Esophagus squamous epithelium (tissue), 5 donors: ENCODE results near the gene MEF2C. TPM values are rescaled to one million over a fixed set of nuclear protein-coding genes. Genes with fewer than 3 reads are reported as not detected.

Experiments
- DNase-seq: peaks from one replicate; lab custom pipeline; 2025; lab: John Stamatoyannopoulos, UW
- H3K27ac ChIP-seq, 4 donors: fragments of 200-600 bp; sonication (generic); one replicate each; pipeline ENCODE4 v1.5.1; 2016 to 2019; ENCODE audit warnings: mild to moderate bottlenecking in 1 of 4
- H3K27me3 ChIP-seq, 4 donors: fragments of 200-600 bp; sonication (generic); 1 replicate in 3 of 4; 2 replicates in 1 of 4; pipeline versions ENCODE4 v1.5.1 to v1.6.0; 2017 to 2021; ENCODE audit warnings: antibody characterized with exemption in 1 of 4
- H3K36me3 ChIP-seq, 3 donors: fragments of 200-600 bp; sonication (generic); one replicate each; pipeline ENCODE4 v1.5.1; 2016 to 2019
- H3K4me1 ChIP-seq, 3 donors: fragments of 200-600 bp; sonication (generic); one replicate each; pipeline ENCODE4 v1.5.1; 2017 to 2019
- H3K4me3 ChIP-seq, 4 donors: fragments of 200-600 bp; sonication (generic); 1 replicate in 3 of 4; 2 replicates in 1 of 4; pipeline ENCODE4 v1.5.1; 2016 to 2019; ENCODE audit warnings: mild to moderate bottlenecking in 2 of 4, moderate library complexity in 1 of 4
- H3K9me3 ChIP-seq, 3 donors: fragments of 200-600 bp; sonication (generic); one replicate each; pipeline ENCODE4 v1.5.1; 2016 to 2019
- POLR2A ChIP-seq, 4 donors: fragments of 450-650 bp; IDR thresholded peaks; one replicate each; pipeline ENCODE4 v1.6.1; 2017; ENCODE audit warnings: antibody characterized with exemption in 4 of 4, mild to moderate bottlenecking in 4 of 4, moderate library complexity in 3 of 4
- WGBS, 2 donors: methylation state at CpG; one replicate each; pipeline ENCODE4 v1.1.5; 2018; 5-methylcytosine and 5-hydroxymethylcytosine counted together
- intact Hi-C: fragments of 100-400 bp; cut with DNase I; formaldehyde crosslinking; loops from one replicate; pipeline ENCODE4 v1.15.0; 2022
- total RNA-seq, 4 donors: library from RNA; depleted of rRNA; stranded (reverse); fragments of >200 nt; gene quantifications; one replicate each; pipeline ENCODE4 v1.1.0, GENCODE V29; 2016
- TF ChIP-seq, protein P1 (sequence below), 6 experiments: fragments of 450-650 bp in 4 of 6; fragments of 200-600 bp in 2 of 6; sonication (generic) in 2 of 6; IDR thresholded peaks; one replicate each; pipeline ENCODE4 v1.5.1; 2016 to 2019; ENCODE audit warnings: antibody characterized with exemption in 6 of 6, mild to moderate bottlenecking in 4 of 6, moderate library complexity in 4 of 6
- donor health status: DM: yes; HTN: yes; CAD: no.

Gene MEF2C
- total RNA-seq, 4 donors from 2014 or later = 3.1 to 17.5 (median 9.9) TPM

DNA sequence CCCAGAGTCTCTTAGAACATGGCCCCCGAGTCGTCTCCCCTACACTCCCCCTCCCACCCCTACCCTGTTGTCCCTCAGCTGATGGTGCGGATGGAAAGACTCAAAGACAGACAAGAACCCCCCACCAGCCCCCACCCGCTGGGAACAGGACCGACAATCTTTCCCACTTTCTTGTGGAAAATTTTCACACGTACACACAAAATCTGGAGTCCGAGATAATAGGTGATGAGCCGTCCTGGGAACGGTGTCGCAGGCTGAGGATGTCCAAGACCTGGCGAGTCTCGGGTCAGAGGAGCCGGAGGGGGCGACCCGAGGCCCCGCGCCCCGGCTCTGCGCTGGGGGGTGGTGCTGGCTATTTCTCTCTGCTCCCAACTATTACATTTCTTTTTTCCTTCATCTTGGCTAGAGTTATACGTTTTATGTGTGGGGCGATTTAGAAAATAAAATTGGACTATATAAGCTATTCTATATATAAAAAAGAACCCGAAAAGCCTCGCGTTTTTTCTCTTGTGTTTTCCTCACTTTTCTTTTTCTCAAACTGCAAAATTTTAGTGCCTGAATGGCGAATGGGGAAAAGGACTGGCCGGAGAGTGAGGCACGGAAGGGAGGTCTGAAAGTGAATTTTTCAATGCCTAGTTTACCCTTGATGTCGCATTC lies 188.8 kb downstream of the MEF2C start:
- H3K27me3 ChIP-seq = peaks cover 19 to 100% (median 61%) of the 10 kb centered on the region in 4 donors
- TF ChIP-seq, protein P1, sequence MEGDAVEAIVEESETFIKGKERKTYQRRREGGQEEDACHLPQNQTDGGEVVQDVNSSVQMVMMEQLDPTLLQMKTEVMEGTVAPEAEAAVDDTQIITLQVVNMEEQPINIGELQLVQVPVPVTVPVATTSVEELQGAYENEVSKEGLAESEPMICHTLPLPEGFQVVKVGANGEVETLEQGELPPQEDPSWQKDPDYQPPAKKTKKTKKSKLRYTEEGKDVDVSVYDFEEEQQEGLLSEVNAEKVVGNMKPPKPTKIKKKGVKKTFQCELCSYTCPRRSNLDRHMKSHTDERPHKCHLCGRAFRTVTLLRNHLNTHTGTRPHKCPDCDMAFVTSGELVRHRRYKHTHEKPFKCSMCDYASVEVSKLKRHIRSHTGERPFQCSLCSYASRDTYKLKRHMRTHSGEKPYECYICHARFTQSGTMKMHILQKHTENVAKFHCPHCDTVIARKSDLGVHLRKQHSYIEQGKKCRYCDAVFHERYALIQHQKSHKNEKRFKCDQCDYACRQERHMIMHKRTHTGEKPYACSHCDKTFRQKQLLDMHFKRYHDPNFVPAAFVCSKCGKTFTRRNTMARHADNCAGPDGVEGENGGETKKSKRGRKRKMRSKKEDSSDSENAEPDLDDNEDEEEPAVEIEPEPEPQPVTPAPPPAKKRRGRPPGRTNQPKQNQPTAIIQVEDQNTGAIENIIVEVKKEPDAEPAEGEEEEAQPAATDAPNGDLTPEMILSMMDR (IDR thresholded peaks at IDR 0.05) = no peak
- no peak for TF ChIP-seq POLR2A (IDR thresholded peaks at IDR 0.05)
- no peaks in the 10 kb centered on the region for H3K36me3 ChIP-seq
- intact Hi-C loops = no loop called here
- H3K4me3 ChIP-seq = no peak overlapping the region
- no peak overlapping the region for H3K27ac ChIP-seq
- H3K9me3 ChIP-seq = no peaks in the 10 kb centered on the region
- no peak for DNase-seq
- 10 to 24% methylated on average over 20 to 25 of the region's 28 CpGs for WGBS, 2 donors
- H3K4me1 ChIP-seq = peaks cover 7 to 40% (median 29%) of the 10 kb centered on the region in 3 donors

DNA sequence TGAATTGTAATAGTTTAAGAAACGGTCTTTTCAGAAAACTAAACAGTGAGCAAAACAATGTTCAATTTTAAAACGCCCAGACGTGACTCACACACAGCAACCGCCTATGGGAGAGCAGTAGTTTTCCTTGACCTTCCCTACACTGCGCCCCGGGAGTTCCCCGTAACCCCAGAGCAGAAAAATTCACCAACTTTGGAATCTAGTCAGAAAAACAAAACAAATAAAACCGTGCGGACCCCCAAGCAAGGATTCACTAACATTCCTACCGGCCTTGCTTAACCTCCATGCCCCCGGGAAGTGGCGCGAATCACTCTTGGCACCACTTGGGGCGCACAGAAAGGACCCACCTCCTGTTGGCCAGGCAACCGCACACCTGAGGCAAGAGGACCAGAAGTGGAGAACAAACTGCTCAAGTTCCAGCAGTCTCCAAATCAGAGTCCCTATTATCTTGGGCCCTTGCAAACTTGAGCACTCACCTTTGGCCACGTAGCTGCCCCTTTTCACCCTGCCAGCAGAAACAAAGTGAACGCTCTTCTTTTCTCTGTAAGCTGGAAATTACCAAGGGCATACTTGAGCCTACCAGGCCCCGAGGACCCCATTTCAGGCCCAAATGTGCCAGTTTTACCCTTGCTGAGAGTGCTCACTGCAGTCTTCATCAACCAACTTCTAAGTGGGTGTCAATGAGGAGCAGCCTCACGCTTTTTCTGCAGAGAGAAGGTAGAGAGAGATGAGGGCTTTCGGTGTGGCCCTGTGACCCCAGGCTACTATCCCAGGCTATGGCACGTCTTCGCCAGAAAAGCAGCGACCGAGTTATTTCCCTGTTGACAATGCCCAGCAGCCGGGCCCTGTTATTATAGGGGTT lies 189.7 kb downstream of the MEF2C start:
- no peak for DNase-seq
- Histone ChIP-seq H3K27me3 (peaks cover 25 to 100% (median 69%) of the 10 kb centered on the region in 4 donors), H3K36me3 (no peaks in the 10 kb centered on the region), H3K4me3 (no peak overlapping the region), H3K27ac (no peak overlapping the region), H3K9me3 (no peaks in the 10 kb centered on the region), H3K4me1 (peaks cover 7 to 47% (median 31%) of the 10 kb centered on the region in 3 donors)
- intact Hi-C loops = no loop called here
- WGBS, 2 donors = 16 to 18% methylated on average over 20 to 24 of the region's 25 CpGs
- TF ChIP-seq, protein P1 (IDR thresholded peaks at IDR 0.05) = no peak
- no peak for TF ChIP-seq POLR2A (IDR thresholded peaks at IDR 0.05)

DNA sequence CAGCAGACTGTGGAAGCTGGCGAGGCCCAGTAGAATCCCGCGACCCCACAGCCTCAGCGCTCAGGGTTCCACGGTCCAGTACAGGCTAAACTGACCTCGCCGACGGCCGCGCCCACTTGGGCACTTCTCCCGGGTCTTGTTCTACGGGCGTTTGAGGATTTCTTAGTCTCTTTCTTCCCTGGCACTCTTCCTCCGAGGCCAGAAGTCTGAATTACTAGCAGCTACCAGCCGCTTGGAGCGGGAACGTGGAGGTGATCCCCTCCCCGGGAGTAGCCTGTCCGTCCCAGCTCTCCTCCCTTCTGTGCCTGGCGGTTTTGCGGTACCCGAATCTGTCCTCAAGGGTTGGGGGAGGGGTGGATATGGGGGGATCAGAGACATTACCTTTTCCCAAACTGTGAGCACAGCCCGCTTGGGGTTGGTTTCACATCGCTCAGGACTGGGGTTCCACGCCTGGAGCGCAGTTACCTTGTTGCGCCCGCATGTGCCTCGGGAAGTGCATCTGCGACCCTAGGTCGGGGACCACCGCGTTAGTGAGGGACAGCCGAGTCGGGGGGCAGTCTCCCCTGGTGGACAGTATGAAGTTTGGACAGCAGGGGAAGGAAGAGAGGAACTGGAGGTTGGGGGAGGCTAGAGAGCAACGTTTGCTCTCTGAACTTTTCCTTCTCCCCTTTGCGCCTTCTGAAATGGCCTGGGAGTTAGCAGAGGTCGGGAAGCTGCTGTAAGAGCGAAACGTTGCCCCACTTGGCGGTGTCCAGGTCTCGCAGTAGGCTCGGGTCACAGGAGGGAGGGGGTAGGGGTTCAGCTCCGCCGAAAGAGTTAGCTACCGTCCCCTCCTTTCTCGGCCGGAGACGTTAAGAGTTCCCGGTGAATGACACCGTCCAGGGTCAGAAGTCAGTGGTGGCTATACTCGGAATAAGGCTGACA lies 190.8 kb downstream of the MEF2C start:
- no peaks in the 10 kb centered on the region for H3K9me3 ChIP-seq
- peak overlapping the region in 2 of 4 donors; percentile 2 to 38 for H3K4me3 ChIP-seq
- H3K27ac ChIP-seq = no peak overlapping the region
- TF ChIP-seq, protein P1 (IDR thresholded peaks at IDR 0.05) = no peak
- TF ChIP-seq POLR2A (IDR thresholded peaks at IDR 0.05) = no peak
- WGBS, 2 donors = 3 to 8% methylated on average over 28 to 42 of the region's 52 CpGs
- no peaks in the 10 kb centered on the region for H3K36me3 ChIP-seq
- H3K27me3 ChIP-seq = peaks cover 25 to 100% (median 77%) of the 10 kb centered on the region in 4 donors
- H3K4me1 ChIP-seq = peaks cover 7 to 47% (median 31%) of the 10 kb centered on the region in 3 donors
- no peak for DNase-seq
- intact Hi-C loops = no loop called here

DNA sequence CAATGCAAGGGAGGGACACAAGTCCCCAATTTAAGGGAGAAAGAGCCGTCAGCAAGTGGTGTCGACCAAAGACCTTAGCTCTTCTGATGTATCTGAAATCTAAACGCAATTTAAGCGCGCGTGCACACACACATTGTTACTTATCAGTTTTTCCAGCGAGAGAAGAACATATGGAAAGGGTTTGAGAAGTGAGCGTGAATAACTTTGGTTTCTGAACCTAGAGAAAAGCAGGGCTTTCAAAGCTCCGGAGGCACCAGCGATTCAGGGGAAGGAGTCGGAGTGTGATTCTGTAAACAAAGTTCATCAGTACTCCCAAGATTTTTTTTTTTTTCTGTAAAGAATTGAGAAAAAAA lies 191.8 kb downstream of the MEF2C start:
- no peaks in the 10 kb centered on the region for H3K9me3 ChIP-seq
- H3K27me3 ChIP-seq = peaks cover 31 to 100% (median 84%) of the 10 kb centered on the region in 4 donors
- no peak for DNase-seq
- H3K27ac ChIP-seq = no peak overlapping the region
- intact Hi-C loops = no loop called here
- peaks cover 7 to 47% (median 31%) of the 10 kb centered on the region in 3 donors for H3K4me1 ChIP-seq
- 8 to 10% methylated on average over 11 of the region's 11 CpGs for WGBS, 2 donors
- H3K4me3 ChIP-seq = peak overlapping the region in 1 of 4 donors; percentile 51
- H3K36me3 ChIP-seq = no peaks in the 10 kb centered on the region
- TF ChIP-seq POLR2A (IDR thresholded peaks at IDR 0.05) = no peak
- TF ChIP-seq, protein P1 (IDR thresholded peaks at IDR 0.05) = no peak
